SK-N-SH (cell line): Measurements from ENCODE around the gene NAV2. TPM values are rescaled to one million over a fixed set of nuclear protein-coding genes. Genes with fewer than 3 reads are reported as not detected.

Source experiments
- CTCF ChIA-PET: fragments of 300-600, 350-600 bp; formaldehyde crosslinking; extraction: SDS; loops from one replicate; lab custom pipeline; 2021; lab: Yijun Ruan, JAX
- POLR2A ChIA-PET: fragments of 350-600 bp; sonication (Branson Sonifier 250); formaldehyde crosslinking; extraction: SDS; loops from one replicate; lab custom pipeline; 2020; ENCODE audit warnings: antibody characterized with exemption, inconsistent platforms; lab: Yijun Ruan, JAX
- DNase-seq: peaks from one replicate; pipeline ENCODE4 v3.0.0; 2012
- H2AFZ ChIP-seq: fragments of 200-600 bp; sonication (generic); 2 replicates; pipeline ENCODE4 v1.8.1; 2016; ENCODE audit warnings: antibody characterized with exemption, mild to moderate bottlenecking, low read depth
- H3F3A ChIP-seq: fragments of 200-600 bp; sonication (generic); replicated peaks from 2 replicates; pipeline ENCODE3; 2016; ENCODE audit warnings: antibody characterized with exemption, mild to moderate bottlenecking; ENCODE audit not compliant: insufficient read depth
- H3K27ac ChIP-seq, 2 experiments: fragments of 200-500 bp in 1 of 2; fragments of 200-600 bp in 1 of 2; sonication (Bioruptor generic) in 1 of 2; sonication (generic), shearing (Covaris generic) in 1 of 2; 2 replicates each; pipeline versions ENCODE4 v1.5.1 to v1.6.1; 2014 to 2016; ENCODE audit warnings: low read depth in 2 of 2, inconsistent platforms in 1 of 2, low read length in 1 of 2, mild to moderate bottlenecking in 1 of 2, mixed read lengths in 1 of 2
- H3K27me3 ChIP-seq: fragments of 200-600 bp; sonication (generic), shearing (Covaris generic); 2 replicates; pipeline ENCODE4 v1.6.1; 2016; ENCODE audit warnings: mixed run types; ENCODE audit not compliant: insufficient read depth
- H3K36me3 ChIP-seq, 2 experiments: fragments of 200-500 bp in 1 of 2; fragments of 200-600 bp in 1 of 2; sonication (Bioruptor generic) in 1 of 2; sonication (generic) in 1 of 2; replicated peaks in 1 of 2; 2 replicates each; pipeline versions ENCODE3 to v1.5.1; 2014 to 2016; ENCODE audit warnings: low read length in 1 of 2, mild to moderate bottlenecking in 1 of 2; ENCODE audit not compliant: insufficient read depth in 2 of 2, control insufficient read depth in 1 of 2
- H3K4me1 ChIP-seq, 2 experiments: fragments of 200-500 bp in 1 of 2; fragments of 200-600 bp in 1 of 2; sonication (Bioruptor generic) in 1 of 2; sonication (generic), shearing (Covaris generic) in 1 of 2; 2 replicates each; pipeline versions ENCODE4 v1.5.1 to v1.6.1; 2014 to 2016; ENCODE audit warnings: low read depth in 1 of 2, low read length in 1 of 2, mixed run types in 1 of 2; ENCODE audit not compliant: insufficient read depth in 2 of 2, control insufficient read depth in 1 of 2
- H3K4me2 ChIP-seq: fragments of 200-600 bp; sonication (generic), shearing (Covaris generic); 2 replicates; pipeline ENCODE4 v1.6.1; 2017; ENCODE audit warnings: mixed run types
- H3K4me3 ChIP-seq, 2 experiments: fragments of 200-500 bp in 1 of 2; fragments of 200-600 bp in 1 of 2; sonication (Bioruptor generic) in 1 of 2; sonication (generic), shearing (Covaris generic) in 1 of 2; 2 replicates each; pipeline versions ENCODE4 v1.5.1 to v1.8.1; 2014 to 2016; ENCODE audit warnings: low read depth in 2 of 2, inconsistent platforms in 1 of 2, low read length in 1 of 2, mild to moderate bottlenecking in 1 of 2, mixed read lengths in 1 of 2, moderate library complexity in 1 of 2
- H3K79me2 ChIP-seq: fragments of 200-600 bp; sonication (generic); 2 replicates; pipeline ENCODE4 v1.8.1; 2017; ENCODE audit warnings: mild to moderate bottlenecking; ENCODE audit not compliant: insufficient read depth
- H3K9ac ChIP-seq: fragments of 200-600 bp; sonication (generic); 2 replicates; pipeline ENCODE4 v1.6.1; 2017; ENCODE audit warnings: mixed run types
- H3K9me2 ChIP-seq: fragments of 200-600 bp; sonication (generic); 2 replicates; pipeline ENCODE4 v1.6.1; 2017; ENCODE audit warnings: mixed run types
- H3K9me3 ChIP-seq: fragments of 200-600 bp; sonication (generic); 2 replicates; pipeline ENCODE4 v1.6.1; 2017; ENCODE audit warnings: mixed run types, mild to moderate bottlenecking, moderate library complexity
- H4K20me1 ChIP-seq: fragments of 200-600 bp; sonication (generic); 2 replicates; pipeline ENCODE4 v1.6.1; 2017; ENCODE audit warnings: mild to moderate bottlenecking, mixed run types; ENCODE audit not compliant: insufficient read depth
- CHD2 ChIP-seq: fragments of 150-350 bp; IDR thresholded peaks from 2 replicates; pipeline ENCODE4 v1.6.1; 2018; ENCODE audit warnings: low read length; ENCODE audit not compliant: partially characterized antibody
- EZH2phosphoT487 ChIP-seq: fragments of 200-600 bp; sonication (generic); IDR thresholded peaks from 2 replicates; pipeline ENCODE4 v1.6.1; 2017; ENCODE audit warnings: low read depth, mixed run types, mild to moderate bottlenecking, antibody characterized with exemption, moderate library complexity, borderline replicate concordance
- FOXJ3 ChIP-seq: sonication (generic); formaldehyde crosslinking; IDR thresholded peaks from 2 replicates; pipeline ENCODE4 v1.5.1; 2020; ENCODE audit warnings: mild to moderate bottlenecking, missing genetic modification reagents
- FOXM1 ChIP-seq: IDR thresholded peaks from 2 replicates; pipeline ENCODE4 v1.4.0; 2012; ENCODE audit warnings: low read depth, mild to moderate bottlenecking
- GABPA ChIP-seq: IDR thresholded peaks from 2 replicates; pipeline ENCODE4 v1.4.0; 2012; ENCODE audit warnings: low read depth, mild to moderate bottlenecking
- GATA2 ChIP-seq: sonication (generic); formaldehyde crosslinking; IDR thresholded peaks from 2 replicates; pipeline ENCODE4 v1.5.0; 2020; ENCODE audit warnings: mild to moderate bottlenecking, missing genetic modification reagents
- RCOR1 ChIP-seq: fragments of 150-350 bp; IDR thresholded peaks from 2 replicates; pipeline ENCODE4 v1.6.1; 2017; ENCODE audit warnings: antibody characterized with exemption, low read length
- RFX5 ChIP-seq: IDR thresholded peaks from 2 replicates; pipeline ENCODE4 v1.6.1; 2012; ENCODE audit warnings: mild to moderate bottlenecking, improper control_type of control experiment, low read length
- RXRA ChIP-seq: IDR thresholded peaks from 2 replicates; pipeline ENCODE4 v1.4.0; 2012; ENCODE audit warnings: low read depth, mild to moderate bottlenecking, borderline replicate concordance
- SMC3 ChIP-seq: IDR thresholded peaks from 2 replicates; pipeline ENCODE4 v1.6.1; 2012; ENCODE audit warnings: low read depth, low read length, improper control_type of control experiment
- TAF1 ChIP-seq: IDR thresholded peaks from 2 replicates; pipeline ENCODE4 v1.6.1; 2012; ENCODE audit warnings: low read depth, mild to moderate bottlenecking, low read length, moderate library complexity, borderline replicate concordance
- TCF12 ChIP-seq: IDR thresholded peaks from 2 replicates; pipeline ENCODE4 v1.4.0; 2012
- WGBS: methylation state at CpG from one replicate; pipeline ENCODE4 v1.1.6; 2017; ENCODE audit warnings: low lambda C conversion rate; 5-methylcytosine and 5-hydroxymethylcytosine counted together
- polyA plus RNA-seq, 3 experiments: library from polyadenylated mRNA; depleted of rRNA; stranded (reverse); fragments of >200 nt; gene quantifications; 2 replicates each; pipeline ENCODE4 v1.2.3, GENCODE V29; 2012
- TF ChIP-seq, protein P1 (sequence below): IDR thresholded peaks from 2 replicates; pipeline ENCODE4 v1.6.1; 2012; ENCODE audit warnings: mild to moderate bottlenecking, low read depth, low read length, moderate library complexity
- TF ChIP-seq, protein P2 (sequence below): IDR thresholded peaks from 2 replicates; pipeline ENCODE4 v1.4.0; 2012; ENCODE audit warnings: low read depth, borderline replicate concordance
- TF ChIP-seq, protein P3 (sequence below): fragments of 200-600 bp; sonication (generic); IDR thresholded peaks from 2 replicates; pipeline ENCODE4 v1.6.1; 2017; ENCODE audit warnings: antibody characterized with exemption, mild to moderate bottlenecking, moderate library complexity
- TF ChIP-seq, protein P4 (sequence below): IDR thresholded peaks from 2 replicates; pipeline ENCODE4 v1.4.0; 2012; ENCODE audit warnings: low read depth
- TF ChIP-seq, protein P5 (sequence below): IDR thresholded peaks from 2 replicates; pipeline ENCODE4; 2012

NAV2 gene
- polyA plus RNA-seq, 1 of the 3 experiments (the other 2 are of a cell fraction), result 26.2 TPM

DNA sequence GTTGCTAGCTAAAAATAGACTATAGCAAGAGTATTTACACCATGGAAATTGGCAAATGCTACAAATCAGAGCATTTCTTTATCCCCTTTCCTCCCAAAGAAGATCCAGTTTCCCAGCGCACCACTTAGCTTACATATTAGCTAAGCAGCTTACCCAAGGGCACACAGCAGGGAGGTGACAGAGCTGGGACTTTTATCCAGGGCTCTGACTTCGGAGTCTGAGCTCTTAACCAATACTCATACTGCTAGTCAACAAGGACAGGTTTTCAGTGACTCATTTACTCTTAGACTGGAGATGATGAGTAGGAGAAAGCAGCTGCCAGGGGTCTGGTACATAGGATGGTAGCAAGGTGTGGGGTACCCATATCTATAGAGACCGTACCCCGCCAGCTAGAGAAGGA lies 38.4 kb downstream of the NAV2 start:
- H3K9me2 ChIP-seq, result no peaks in the 10 kb centered on the region
- no peak overlapping the region for H3K4me2 ChIP-seq
- no peak overlapping the region for H3K4me3 ChIP-seq
- peaks cover 92% of the 10 kb centered on the region for H4K20me1 ChIP-seq
- POLR2A ChIA-PET, result no interaction called here
- peaks cover 97% of the 10 kb centered on the region for H3K79me2 ChIP-seq
- H3K27me3 ChIP-seq, result no peaks in the 10 kb centered on the region
- CTCF ChIA-PET, result interaction anchor here (0.6 to 1.9 kb wide), 5 partner anchors 8 to 492 kb away, joined by 3 to 11 read pairs (median 4); no protein-coding TSS in a partner anchor
- H3K4me1 ChIP-seq, result peaks cover 0 to 27% of the 10 kb centered on the region in 2 experiments; a peak in 1 of 4 replicates
- H3F3A ChIP-seq, result peaks cover 8% of the 10 kb centered on the region
- DNase-seq, result no peak
- no peak overlapping the region for H3K27ac ChIP-seq
- 99% methylated on average over 4 of the region's 4 CpGs for WGBS
- peaks cover 68 to 77% of the 10 kb centered on the region in 2 experiments for H3K36me3 ChIP-seq
- no peak overlapping the region for H2AFZ ChIP-seq
- TF ChIP-seq, protein P1, sequence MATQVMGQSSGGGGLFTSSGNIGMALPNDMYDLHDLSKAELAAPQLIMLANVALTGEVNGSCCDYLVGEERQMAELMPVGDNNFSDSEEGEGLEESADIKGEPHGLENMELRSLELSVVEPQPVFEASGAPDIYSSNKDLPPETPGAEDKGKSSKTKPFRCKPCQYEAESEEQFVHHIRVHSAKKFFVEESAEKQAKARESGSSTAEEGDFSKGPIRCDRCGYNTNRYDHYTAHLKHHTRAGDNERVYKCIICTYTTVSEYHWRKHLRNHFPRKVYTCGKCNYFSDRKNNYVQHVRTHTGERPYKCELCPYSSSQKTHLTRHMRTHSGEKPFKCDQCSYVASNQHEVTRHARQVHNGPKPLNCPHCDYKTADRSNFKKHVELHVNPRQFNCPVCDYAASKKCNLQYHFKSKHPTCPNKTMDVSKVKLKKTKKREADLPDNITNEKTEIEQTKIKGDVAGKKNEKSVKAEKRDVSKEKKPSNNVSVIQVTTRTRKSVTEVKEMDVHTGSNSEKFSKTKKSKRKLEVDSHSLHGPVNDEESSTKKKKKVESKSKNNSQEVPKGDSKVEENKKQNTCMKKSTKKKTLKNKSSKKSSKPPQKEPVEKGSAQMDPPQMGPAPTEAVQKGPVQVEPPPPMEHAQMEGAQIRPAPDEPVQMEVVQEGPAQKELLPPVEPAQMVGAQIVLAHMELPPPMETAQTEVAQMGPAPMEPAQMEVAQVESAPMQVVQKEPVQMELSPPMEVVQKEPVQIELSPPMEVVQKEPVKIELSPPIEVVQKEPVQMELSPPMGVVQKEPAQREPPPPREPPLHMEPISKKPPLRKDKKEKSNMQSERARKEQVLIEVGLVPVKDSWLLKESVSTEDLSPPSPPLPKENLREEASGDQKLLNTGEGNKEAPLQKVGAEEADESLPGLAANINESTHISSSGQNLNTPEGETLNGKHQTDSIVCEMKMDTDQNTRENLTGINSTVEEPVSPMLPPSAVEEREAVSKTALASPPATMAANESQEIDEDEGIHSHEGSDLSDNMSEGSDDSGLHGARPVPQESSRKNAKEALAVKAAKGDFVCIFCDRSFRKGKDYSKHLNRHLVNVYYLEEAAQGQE, result no peak
- TF ChIP-seq, protein P2, sequence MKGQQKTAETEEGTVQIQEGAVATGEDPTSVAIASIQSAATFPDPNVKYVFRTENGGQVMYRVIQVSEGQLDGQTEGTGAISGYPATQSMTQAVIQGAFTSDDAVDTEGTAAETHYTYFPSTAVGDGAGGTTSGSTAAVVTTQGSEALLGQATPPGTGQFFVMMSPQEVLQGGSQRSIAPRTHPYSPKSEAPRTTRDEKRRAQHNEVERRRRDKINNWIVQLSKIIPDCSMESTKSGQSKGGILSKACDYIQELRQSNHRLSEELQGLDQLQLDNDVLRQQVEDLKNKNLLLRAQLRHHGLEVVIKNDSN, result no peak
- TF ChIP-seq RCOR1 (no peak), GATA2 (no peak), TCF12 (no peak), RXRA (no peak)
- TF ChIP-seq, protein P3, sequence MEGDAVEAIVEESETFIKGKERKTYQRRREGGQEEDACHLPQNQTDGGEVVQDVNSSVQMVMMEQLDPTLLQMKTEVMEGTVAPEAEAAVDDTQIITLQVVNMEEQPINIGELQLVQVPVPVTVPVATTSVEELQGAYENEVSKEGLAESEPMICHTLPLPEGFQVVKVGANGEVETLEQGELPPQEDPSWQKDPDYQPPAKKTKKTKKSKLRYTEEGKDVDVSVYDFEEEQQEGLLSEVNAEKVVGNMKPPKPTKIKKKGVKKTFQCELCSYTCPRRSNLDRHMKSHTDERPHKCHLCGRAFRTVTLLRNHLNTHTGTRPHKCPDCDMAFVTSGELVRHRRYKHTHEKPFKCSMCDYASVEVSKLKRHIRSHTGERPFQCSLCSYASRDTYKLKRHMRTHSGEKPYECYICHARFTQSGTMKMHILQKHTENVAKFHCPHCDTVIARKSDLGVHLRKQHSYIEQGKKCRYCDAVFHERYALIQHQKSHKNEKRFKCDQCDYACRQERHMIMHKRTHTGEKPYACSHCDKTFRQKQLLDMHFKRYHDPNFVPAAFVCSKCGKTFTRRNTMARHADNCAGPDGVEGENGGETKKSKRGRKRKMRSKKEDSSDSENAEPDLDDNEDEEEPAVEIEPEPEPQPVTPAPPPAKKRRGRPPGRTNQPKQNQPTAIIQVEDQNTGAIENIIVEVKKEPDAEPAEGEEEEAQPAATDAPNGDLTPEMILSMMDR, result no peak
- TF ChIP-seq, protein P4, sequence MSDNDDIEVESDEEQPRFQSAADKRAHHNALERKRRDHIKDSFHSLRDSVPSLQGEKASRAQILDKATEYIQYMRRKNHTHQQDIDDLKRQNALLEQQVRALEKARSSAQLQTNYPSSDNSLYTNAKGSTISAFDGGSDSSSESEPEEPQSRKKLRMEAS, result no peak
- no peak overlapping the region for H3K9ac ChIP-seq
- H3K9me3 ChIP-seq, result no peaks in the 10 kb centered on the region

DNA sequence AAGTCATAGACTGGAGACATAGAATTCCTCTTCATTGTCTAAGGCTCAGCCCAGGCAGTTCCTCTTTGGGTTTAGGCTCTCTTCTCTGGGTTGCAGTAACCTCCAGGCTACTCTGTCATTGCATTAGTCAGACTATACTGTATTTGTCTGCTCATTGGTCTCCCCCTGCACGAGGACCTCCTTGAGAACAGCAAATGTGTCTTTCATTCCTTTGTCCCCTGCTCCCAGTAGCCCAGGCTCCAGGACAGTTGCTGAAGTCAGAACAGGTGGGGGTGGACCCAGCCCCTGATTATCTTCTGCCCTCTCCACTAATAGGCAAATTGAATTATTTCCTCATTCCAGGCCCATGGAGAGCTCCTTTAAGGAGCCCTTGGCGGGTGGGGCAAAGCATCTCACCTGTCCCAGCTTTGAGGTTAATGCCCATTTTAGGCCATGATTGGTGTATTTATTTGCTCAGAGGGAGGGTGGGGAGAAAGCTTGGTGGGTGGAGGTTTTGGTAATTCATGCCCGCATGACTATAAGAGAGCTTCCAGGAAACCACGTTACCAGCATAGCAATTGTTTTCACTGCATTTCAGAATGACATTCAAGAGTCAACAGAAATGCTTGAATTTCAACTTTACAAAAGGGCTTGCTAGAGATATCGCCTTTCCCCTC lies 40.9 kb downstream of the NAV2 start:
- no peak for TF ChIP-seq SMC3
- TF ChIP-seq TCF12, result no peak
- no peak for TF ChIP-seq EZH2phosphoT487
- no peak for TF ChIP-seq FOXM1
- TF ChIP-seq, protein P3, result no peak
- no peak for TF ChIP-seq RFX5
- TF ChIP-seq TAF1, result no peak
- TF ChIP-seq, protein P5, sequence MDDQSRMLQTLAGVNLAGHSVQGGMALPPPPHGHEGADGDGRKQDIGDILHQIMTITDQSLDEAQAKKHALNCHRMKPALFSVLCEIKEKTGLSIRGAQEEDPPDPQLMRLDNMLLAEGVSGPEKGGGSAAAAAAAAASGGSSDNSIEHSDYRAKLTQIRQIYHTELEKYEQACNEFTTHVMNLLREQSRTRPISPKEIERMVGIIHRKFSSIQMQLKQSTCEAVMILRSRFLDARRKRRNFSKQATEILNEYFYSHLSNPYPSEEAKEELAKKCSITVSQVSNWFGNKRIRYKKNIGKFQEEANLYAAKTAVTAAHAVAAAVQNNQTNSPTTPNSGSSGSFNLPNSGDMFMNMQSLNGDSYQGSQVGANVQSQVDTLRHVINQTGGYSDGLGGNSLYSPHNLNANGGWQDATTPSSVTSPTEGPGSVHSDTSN, result no peak
- no peak for TF ChIP-seq CHD2
- TF ChIP-seq GABPA, result no peak
- no peak for TF ChIP-seq FOXJ3
- Histone ChIP-seq H3K9me3 (no peaks in the 10 kb centered on the region), H3K79me2 (peaks cover 100% of the 10 kb centered on the region), H2AFZ (no peak overlapping the region), H3K9me2 (no peaks in the 10 kb centered on the region), H3K4me2 (no peak overlapping the region; the same call in 1 of the 2 replicates), H3K4me3 (no peak overlapping the region), H3K36me3 (peaks cover 67% of the 10 kb centered on the region in 2 experiments), H3K27me3 (no peaks in the 10 kb centered on the region), H4K20me1 (peaks cover 100% of the 10 kb centered on the region), H3K27ac (no peak overlapping the region; a peak in 1 of 4 replicates), H3K4me1 (peaks cover 0 to 35% of the 10 kb centered on the region in 2 experiments; a peak in 1 of 4 replicates), H3K9ac (no peak overlapping the region), H3F3A (peaks cover 8% of the 10 kb centered on the region)
- POLR2A ChIA-PET, result no interaction called here
- 93% methylated on average over 5 of the region's 5 CpGs for WGBS
- CTCF ChIA-PET, result interaction anchor here (1.1 to 2.9 kb wide), 5 partner anchors 9 to 196 kb away, joined by 3 to 16 read pairs (median 3); no protein-coding TSS in a partner anchor
- no peak for DNase-seq
